Measurements from ENCODE around the gene PRRX2. TPM values are rescaled to one million over a fixed set of nuclear protein-coding genes. Genes with fewer than 3 reads are reported as not detected.

PRRX2 gene
- total RNA-seq, 1 donor from 2014 or later, result 43.7 TPM

GRCh38 chr9:129640086-129640870 is 25.2 kb upstream of the PRRX2 start:
- H3K4me3 ChIP-seq, result peak overlapping the region; percentile 82 to 88
- peaks cover 0 to 36% of the 10 kb centered on the region in 2 donors for H3K36me3 ChIP-seq
- H3K27me3 ChIP-seq, result no peaks in the 10 kb centered on the region
- H3K27ac ChIP-seq, result peak overlapping the region; percentile 2
- TF ChIP-seq POLR2AphosphoS5 (IDR thresholded peaks at IDR 0.05; ENCODE audit: insufficient read depth in 1 of 2, low read depth in 1 of 2) (peak in 1 of 2 donors; percentile 5), POLR2A (IDR thresholded peaks at IDR 0.05) (no peak)
- no peaks in the 10 kb centered on the region for H3K9me3 ChIP-seq
- intact Hi-C loops (cut with DNase I), result loop anchor here (5.0 kb wide), 1 partner anchor 137 kb away; no protein-coding TSS in a partner anchor
- no peak for DNase-seq (ENCODE audit: extremely low spot score in 2 of 2)
- peaks cover 40% of the 10 kb centered on the region for H3K4me1 ChIP-seq

GRCh38 chr9:129640871-129641749 is 24.3 kb upstream of the PRRX2 start:
- peaks cover 43% of the 10 kb centered on the region for H3K4me1 ChIP-seq
- intact Hi-C loops (cut with DNase I), result loop anchor here (5.0 kb wide), 1 partner anchor 136 kb away; no protein-coding TSS in a partner anchor
- H3K9me3 ChIP-seq, result no peaks in the 10 kb centered on the region
- H3K36me3 ChIP-seq, result peaks cover 0 to 30% of the 10 kb centered on the region in 2 donors
- H3K27me3 ChIP-seq, result no peaks in the 10 kb centered on the region
- no peak for TF ChIP-seq CTCF (IDR thresholded peaks at IDR 0.05)
- TF ChIP-seq POLR2AphosphoS5 (IDR thresholded peaks at IDR 0.05; ENCODE audit: insufficient read depth in 1 of 2, low read depth in 1 of 2), result no peak
- no peak for TF ChIP-seq POLR2A (IDR thresholded peaks at IDR 0.05)
- DNase-seq (ENCODE audit: extremely low spot score in 2 of 2), result no peak
- H3K4me3 ChIP-seq, result peak overlapping the region; percentile 82 to 88
- peak overlapping the region; percentile 86 for H3K27ac ChIP-seq

GRCh38 chr9:129641750-129642585 is 23.5 kb upstream of the PRRX2 start, which contains the start of gene ASB6:
Gene ASB6 (minus strand): TSS chr9:129642151. CDS start chr9:129641999, 152 bp downstream.
- Histone ChIP-seq H3K36me3 (peaks cover 0 to 22% of the 10 kb centered on the region in 2 donors), H3K4me1 (peaks cover 45% of the 10 kb centered on the region), H3K4me3 (peak within 1 kb of the TSS; percentile 82 to 88), H3K9me3 (no peaks in the 10 kb centered on the region), H3K27me3 (no peaks in the 10 kb centered on the region), H3K27ac (peak within 1 kb of the TSS; percentile 86)
- TF ChIP-seq POLR2AphosphoS5 (IDR thresholded peaks at IDR 0.05; ENCODE audit: insufficient read depth in 1 of 2, low read depth in 1 of 2), result peak; percentile 75 to 85
- no peak for TF ChIP-seq POLR2A (IDR thresholded peaks at IDR 0.05)
- TF ChIP-seq CTCF (IDR thresholded peaks at IDR 0.05), result peak; percentile 98 to 100 (median 99)
- intact Hi-C loops (cut with DNase I), result loop anchor here (5.0 kb wide), 1 partner anchor 135 kb away; no protein-coding TSS in a partner anchor
- DNase-seq (ENCODE audit: extremely low spot score in 2 of 2), result no peak

DNA sequence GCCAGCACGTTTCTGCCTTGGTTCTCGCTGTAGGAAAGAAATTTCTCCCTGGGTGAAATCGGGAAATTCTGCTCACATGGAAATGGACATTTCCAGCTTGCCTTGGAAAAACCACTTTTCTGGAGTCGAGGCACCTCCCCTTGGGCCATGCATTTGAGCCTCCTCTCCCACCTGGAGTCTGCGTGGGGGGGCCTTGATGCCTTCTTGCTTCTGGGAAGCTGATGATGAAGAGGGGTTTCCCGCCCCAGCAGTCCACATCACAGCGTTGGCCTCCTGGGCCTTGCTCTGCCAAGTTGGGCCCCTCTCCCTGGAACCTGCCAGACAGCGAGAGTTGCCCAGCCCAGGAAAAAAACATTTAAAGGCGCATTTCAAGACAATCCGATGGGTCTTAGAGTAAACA is 21.7 kb upstream of the PRRX2 start:
- intact Hi-C loops (cut with DNase I), result loop anchor here (5.0 kb wide), 1 partner anchor 134 kb away; no protein-coding TSS in a partner anchor
- Histone ChIP-seq H3K27ac (no peak overlapping the region), H3K9me3 (no peaks in the 10 kb centered on the region), H3K36me3 (peaks cover 0 to 4% of the 10 kb centered on the region in 2 donors), H3K4me1 (peaks cover 51% of the 10 kb centered on the region), H3K4me3 (no peak overlapping the region), H3K27me3 (no peaks in the 10 kb centered on the region)
- no peak for DNase-seq (ENCODE audit: extremely low spot score in 2 of 2)
- TF ChIP-seq POLR2A (IDR thresholded peaks at IDR 0.05) (no peak), CTCF (IDR thresholded peaks at IDR 0.05) (no peak), POLR2AphosphoS5 (IDR thresholded peaks at IDR 0.05; ENCODE audit: insufficient read depth in 1 of 2, low read depth in 1 of 2) (no peak)
